ENCODE results near the gene PUS1.

DNA sequence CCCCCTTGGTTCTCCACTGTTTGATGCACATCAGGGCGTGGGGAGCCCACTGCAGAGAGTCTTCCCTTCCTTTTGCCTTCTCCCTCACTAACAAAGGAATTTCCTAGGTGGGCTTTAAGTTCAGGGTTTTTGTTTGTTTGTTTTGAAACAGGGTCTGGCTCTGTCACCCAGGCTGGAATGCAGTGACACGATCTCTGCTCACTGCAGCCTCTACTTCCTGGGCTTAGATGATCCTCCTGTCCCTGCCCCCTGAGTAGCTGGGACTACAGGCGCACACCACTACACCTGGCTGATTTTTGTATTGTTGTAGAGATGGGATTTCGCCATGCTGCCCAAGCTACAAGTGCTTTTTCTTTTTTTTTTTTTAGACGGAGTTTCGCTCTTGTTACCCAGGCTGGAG, 54.5 kb downstream of the PUS1 start:
- TF ChIP-seq, protein P1, sequence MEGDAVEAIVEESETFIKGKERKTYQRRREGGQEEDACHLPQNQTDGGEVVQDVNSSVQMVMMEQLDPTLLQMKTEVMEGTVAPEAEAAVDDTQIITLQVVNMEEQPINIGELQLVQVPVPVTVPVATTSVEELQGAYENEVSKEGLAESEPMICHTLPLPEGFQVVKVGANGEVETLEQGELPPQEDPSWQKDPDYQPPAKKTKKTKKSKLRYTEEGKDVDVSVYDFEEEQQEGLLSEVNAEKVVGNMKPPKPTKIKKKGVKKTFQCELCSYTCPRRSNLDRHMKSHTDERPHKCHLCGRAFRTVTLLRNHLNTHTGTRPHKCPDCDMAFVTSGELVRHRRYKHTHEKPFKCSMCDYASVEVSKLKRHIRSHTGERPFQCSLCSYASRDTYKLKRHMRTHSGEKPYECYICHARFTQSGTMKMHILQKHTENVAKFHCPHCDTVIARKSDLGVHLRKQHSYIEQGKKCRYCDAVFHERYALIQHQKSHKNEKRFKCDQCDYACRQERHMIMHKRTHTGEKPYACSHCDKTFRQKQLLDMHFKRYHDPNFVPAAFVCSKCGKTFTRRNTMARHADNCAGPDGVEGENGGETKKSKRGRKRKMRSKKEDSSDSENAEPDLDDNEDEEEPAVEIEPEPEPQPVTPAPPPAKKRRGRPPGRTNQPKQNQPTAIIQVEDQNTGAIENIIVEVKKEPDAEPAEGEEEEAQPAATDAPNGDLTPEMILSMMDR (IDR thresholded peaks at IDR 0.05), result no peak
- TF ChIP-seq POLR2A (IDR thresholded peaks at IDR 0.05), result no peak

All from breast epithelium (tissue), 3 donors.